Measurements from ENCODE around the gene FCRL3. TPM values are rescaled to one million over a fixed set of nuclear protein-coding genes. Genes with fewer than 3 reads are reported as not detected.

Gene FCRL3
- total RNA-seq, 1 experiment from 2014 or later, result not detected

GRCh38 chr1:157658571-157658970 lies 42.0 kb downstream of the FCRL3 start:
- Mint-ChIP-seq H3K4me1 (ENCODE audit: low read depth, unreplicated experiment) (no peaks in the 10 kb centered on the region), H3K36me3 (ENCODE audit: insufficient read depth, unreplicated experiment) (no peaks in the 10 kb centered on the region), H3K27me3 (ENCODE audit: insufficient read depth, unreplicated experiment) (peaks cover 25% of the 10 kb centered on the region), H3K27ac (ENCODE audit: unreplicated experiment) (no peak overlapping the region), H3K9me3 (ENCODE audit: unreplicated experiment) (no peaks in the 10 kb centered on the region), H3K4me3 (ENCODE audit: unreplicated experiment) (no peak overlapping the region)
- intact Hi-C loops (cut with micrococcal nuclease; ENCODE audit: unreplicated experiment), result no loop called here
- Histone ChIP-seq H3K36me3 (ENCODE audit: control insufficient read depth, insufficient read depth, low read length) (no peaks in the 10 kb centered on the region), H3K4me1 (no peaks in the 10 kb centered on the region), H3K4me3 (ENCODE audit: low read depth, low read length) (no peak overlapping the region), H3K27me3 (replicated peaks; ENCODE audit: control insufficient read depth, insufficient read depth, low read length) (no peaks in the 10 kb centered on the region), H3K9me3 (no peaks in the 10 kb centered on the region)
- no peak for DNase-seq
- ChIA-PET CTCF (no interaction called here), POLR2A (no interaction called here)
- BruUV-seq (replicated peaks), result no TSS peak
- TF ChIP-seq CTCF (IDR thresholded peaks at IDR 0.05; ENCODE audit: insufficient read depth in 1 of 2, low read depth in 1 of 2, low read length in 1 of 2, severe bottlenecking in 1 of 2, unreplicated experiment in 1 of 2), result no peak

- Histone ChIP-seq H3K9me3 (no peaks in the 10 kb centered on the region), H3K27me3 (replicated peaks; ENCODE audit: control insufficient read depth, insufficient read depth, low read length) (no peaks in the 10 kb centered on the region; the same call in 1 of the 2 replicates), H3K4me1 (no peaks in the 10 kb centered on the region), H3K36me3 (ENCODE audit: control insufficient read depth, insufficient read depth, low read length) (no peaks in the 10 kb centered on the region), H3K4me3 (ENCODE audit: low read depth, low read length) (no peak overlapping the region)
- no peak for TF ChIP-seq CTCF (IDR thresholded peaks at IDR 0.05; ENCODE audit: insufficient read depth in 1 of 2, low read depth in 1 of 2, low read length in 1 of 2, severe bottlenecking in 1 of 2, unreplicated experiment in 1 of 2)
- Mint-ChIP-seq H3K27me3 (ENCODE audit: insufficient read depth, unreplicated experiment) (peaks cover 23% of the 10 kb centered on the region), H3K27ac (ENCODE audit: unreplicated experiment) (no peak overlapping the region), H3K36me3 (ENCODE audit: insufficient read depth, unreplicated experiment) (no peaks in the 10 kb centered on the region), H3K9me3 (ENCODE audit: unreplicated experiment) (no peaks in the 10 kb centered on the region), H3K4me3 (ENCODE audit: unreplicated experiment) (no peak overlapping the region), H3K4me1 (ENCODE audit: low read depth, unreplicated experiment) (no peaks in the 10 kb centered on the region)
- intact Hi-C loops (cut with micrococcal nuclease; ENCODE audit: unreplicated experiment), result no loop called here
- ChIA-PET CTCF (no interaction called here), POLR2A (no interaction called here)
- no peak for DNase-seq
- no TSS peak for BruUV-seq (replicated peaks)
These were observed 47.1 kb downstream of the FCRL3 start for GRCh38 chr1:157653494-157653873.

GRCh38 chr1:157652859-157653493 lies 47.6 kb downstream of the FCRL3 start:
- Mint-ChIP-seq H3K4me1 (ENCODE audit: low read depth, unreplicated experiment) (no peaks in the 10 kb centered on the region), H3K36me3 (ENCODE audit: insufficient read depth, unreplicated experiment) (no peaks in the 10 kb centered on the region), H3K27me3 (ENCODE audit: insufficient read depth, unreplicated experiment) (peaks cover 22% of the 10 kb centered on the region), H3K4me3 (ENCODE audit: unreplicated experiment) (no peak overlapping the region), H3K9me3 (ENCODE audit: unreplicated experiment) (no peaks in the 10 kb centered on the region), H3K27ac (ENCODE audit: unreplicated experiment) (no peak overlapping the region)
- DNase-seq, result no peak
- H3K4me3 ChIP-seq (ENCODE audit: low read depth, low read length), result no peak overlapping the region
- H3K4me1 ChIP-seq, result no peaks in the 10 kb centered on the region
- no TSS peak for BruUV-seq (replicated peaks)
- TF ChIP-seq CTCF (IDR thresholded peaks at IDR 0.05; ENCODE audit: insufficient read depth in 1 of 2, low read depth in 1 of 2, low read length in 1 of 2, severe bottlenecking in 1 of 2, unreplicated experiment in 1 of 2), result no peak
- H3K9me3 ChIP-seq, result no peaks in the 10 kb centered on the region
- no peaks in the 10 kb centered on the region; the same call in 1 of the 2 replicates for H3K27me3 ChIP-seq (replicated peaks; ENCODE audit: control insufficient read depth, insufficient read depth, low read length)
- ChIA-PET POLR2A (no interaction called here), CTCF (no interaction called here)
- H3K36me3 ChIP-seq (ENCODE audit: control insufficient read depth, insufficient read depth, low read length), result no peaks in the 10 kb centered on the region
- intact Hi-C loops (cut with micrococcal nuclease; ENCODE audit: unreplicated experiment), result no loop called here
